Purkinje cell (primary cell): ENCODE data around the gene CNOT4. TPM values are rescaled to one million over a fixed set of nuclear protein-coding genes. Genes with fewer than 3 reads are reported as not detected.

ENCODE experiments used
- polyA plus RNA-seq: library from polyadenylated mRNA; unstranded; fragments of >200 nt; fragmentation: Nextera tagmentation; gene quantifications from 2 replicates; pipeline ENCODE4 v1.2.1, GENCODE V29; 2014

CNOT4 gene, protein sequence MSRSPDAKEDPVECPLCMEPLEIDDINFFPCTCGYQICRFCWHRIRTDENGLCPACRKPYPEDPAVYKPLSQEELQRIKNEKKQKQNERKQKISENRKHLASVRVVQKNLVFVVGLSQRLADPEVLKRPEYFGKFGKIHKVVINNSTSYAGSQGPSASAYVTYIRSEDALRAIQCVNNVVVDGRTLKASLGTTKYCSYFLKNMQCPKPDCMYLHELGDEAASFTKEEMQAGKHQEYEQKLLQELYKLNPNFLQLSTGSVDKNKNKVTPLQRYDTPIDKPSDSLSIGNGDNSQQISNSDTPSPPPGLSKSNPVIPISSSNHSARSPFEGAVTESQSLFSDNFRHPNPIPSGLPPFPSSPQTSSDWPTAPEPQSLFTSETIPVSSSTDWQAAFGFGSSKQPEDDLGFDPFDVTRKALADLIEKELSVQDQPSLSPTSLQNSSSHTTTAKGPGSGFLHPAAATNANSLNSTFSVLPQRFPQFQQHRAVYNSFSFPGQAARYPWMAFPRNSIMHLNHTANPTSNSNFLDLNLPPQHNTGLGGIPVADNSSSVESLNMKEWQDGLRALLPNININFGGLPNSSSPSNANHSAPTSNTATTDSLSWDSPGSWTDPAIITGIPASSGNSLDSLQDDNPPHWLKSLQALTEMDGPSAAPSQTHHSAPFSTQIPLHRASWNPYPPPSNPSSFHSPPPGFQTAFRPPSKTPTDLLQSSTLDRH
- polyA plus RNA-seq = 97.8 and 103 TPM in 2 replicates

DNA sequence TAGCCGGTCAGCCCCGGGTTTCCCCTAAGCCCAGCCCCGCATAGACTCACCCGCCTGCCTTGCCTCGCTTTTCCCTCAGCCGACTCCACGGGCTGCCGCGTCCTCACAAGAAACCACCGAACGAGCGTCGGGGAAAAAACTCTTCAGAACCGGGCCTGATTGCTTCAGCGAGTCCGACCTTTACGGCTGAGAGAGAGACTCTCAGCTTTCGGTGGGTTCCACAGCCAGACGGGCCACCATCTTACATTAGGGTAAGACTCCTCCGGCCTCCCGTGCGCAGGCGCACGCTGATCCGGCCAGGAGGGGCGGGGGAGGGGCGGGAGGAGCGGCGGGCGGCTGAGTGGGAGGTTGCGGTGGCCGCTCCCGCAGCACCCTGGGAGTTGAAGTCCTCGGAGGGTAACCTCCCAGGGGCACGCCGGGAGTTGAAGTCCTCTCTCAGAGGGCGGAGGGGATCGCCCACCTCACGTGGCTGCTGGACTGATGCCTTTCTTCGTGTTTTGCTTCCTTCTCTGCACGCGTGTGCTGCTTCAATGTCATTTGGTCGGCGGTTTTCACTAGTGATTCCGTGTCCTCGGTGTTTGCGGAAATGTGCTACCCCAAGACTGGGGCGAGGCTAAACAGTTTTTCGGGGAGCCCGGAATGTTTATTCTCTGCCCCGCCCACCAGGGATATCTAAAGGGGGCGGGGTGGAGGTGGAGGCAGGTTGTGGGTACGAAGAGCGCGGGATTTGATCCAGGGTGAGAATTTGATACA is at the start of gene CNOT4:
Gene CNOT4, minus strand, starts transcription at position 264 of the 753 bp plus-strand sequence. CDS start 71,771 bp downstream, outside the sequence.

DNA sequence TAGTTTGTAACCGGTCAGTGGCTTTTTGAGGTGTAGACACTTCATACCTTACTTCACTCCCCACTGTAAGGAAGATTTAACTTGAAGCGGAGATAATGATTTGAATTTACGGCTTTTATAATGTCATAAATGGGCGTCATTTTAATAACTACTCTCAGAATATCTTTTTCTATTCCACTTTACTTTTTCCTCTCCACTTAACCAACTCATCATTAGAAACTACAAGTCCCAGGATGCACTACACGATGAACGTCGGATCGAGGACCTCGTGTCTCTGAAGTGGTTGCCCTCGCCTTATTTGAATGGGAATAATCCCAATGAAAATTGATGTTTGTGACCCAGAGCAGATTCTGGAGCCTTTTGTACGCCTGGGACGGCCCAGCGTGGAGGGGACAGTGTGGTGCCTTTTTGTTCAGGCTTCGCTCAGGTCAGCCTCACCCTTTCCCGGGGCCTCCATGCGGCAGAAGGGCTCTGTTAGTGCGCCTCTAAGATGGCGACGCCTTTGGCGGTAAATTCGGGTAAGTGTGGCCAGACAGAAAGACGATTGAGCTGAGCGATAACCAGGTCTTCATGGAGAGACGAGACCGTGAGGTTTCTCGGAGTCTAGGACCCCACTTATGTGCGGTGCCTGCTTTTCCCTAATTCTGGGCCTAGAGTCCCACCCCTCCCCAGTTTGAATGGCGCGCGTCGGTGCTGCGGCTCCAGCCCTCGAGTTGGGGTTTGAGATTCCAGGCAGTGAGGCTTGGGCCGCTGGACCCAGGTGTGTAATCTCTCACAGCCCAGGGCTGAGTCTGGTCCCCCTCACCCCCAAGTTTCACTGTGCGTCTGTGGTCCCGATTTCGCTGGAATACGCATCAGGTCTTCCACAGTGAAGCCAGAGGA is 47.8 kb upstream of the CNOT4 start, which contains the start of gene NUP205:
Gene NUP205, plus strand, starts transcription at position 463 of the 882 bp plus-strand sequence. Its CDS starts 28 bp downstream, at position 491.

Other genes starting within 250 kb of the CNOT4 start
- gene NUP205, start 47.8 kb upstream of the CNOT4 start, polyA plus RNA-seq = 21.6 and 29.4 TPM in 2 replicates
- 42.5 and 50.5 TPM in 2 replicates for gene STMP1, start 152.4 kb upstream of the CNOT4 start, polyA plus RNA-seq
- 0.04 and 0.46 TPM in 2 replicates for gene SLC13A4, start 218.1 kb upstream of the CNOT4 start, polyA plus RNA-seq
- gene FAM180A, start 238.7 kb upstream of the CNOT4 start, polyA plus RNA-seq = 0.42 TPM in 1 of 2 replicates, not detected in the other